HG02870 (cell line): Measurements from ENCODE around the gene ABCG2.
"Not testable (repeated sequence)": the region's sequence is repeated elsewhere in the genome, so short reads cannot be mapped to it uniquely, and the experiment has no call there.

Experiments used
- ATAC-seq: cut with Tn5 transposase; IDR thresholded peaks from one replicate; pipeline ENCODE4 v1.9.1; 2021; ENCODE audit warnings: mild to moderate bottlenecking, moderate library complexity; ENCODE audit not compliant: unreplicated experiment

The ABCG2 gene

GRCh38 chr4:88169298-88169697, 10.9 kb upstream of the ABCG2 start:
- ATAC-seq, result no peak

GRCh38 chr4:88166608-88167007, 8.2 kb upstream of the ABCG2 start:
- ATAC-seq, result no peak

GRCh38 chr4:88163336-88163735, 4.9 kb upstream of the ABCG2 start:
- ATAC-seq, result no peak

GRCh38 chr4:88162626-88163025, 4.2 kb upstream of the ABCG2 start:
- ATAC-seq, result no peak

- peak; percentile 19 for ATAC-seq
Observed at GRCh38 chr4:88159229-88159725, 838 bp upstream of the ABCG2 start.

- peak; percentile 50 for ATAC-seq
Observed at GRCh38 chr4:88158038-88158488, 376 bp downstream of the ABCG2 start.

- ATAC-seq, result not testable (repeated sequence)
Observed at GRCh38 chr4:88152331-88152730, 6.1 kb downstream of the ABCG2 start.

GRCh38 chr4:88148560-88148959, 9.9 kb downstream of the ABCG2 start:
- ATAC-seq, result no peak

- ATAC-seq, result no peak
Observed at GRCh38 chr4:88147799-88148217, 10.6 kb downstream of the ABCG2 start.

GRCh38 chr4:88146891-88147290, 11.5 kb downstream of the ABCG2 start:
- no peak for ATAC-seq

- ATAC-seq, result no peak
Observed at GRCh38 chr4:88144866-88145300, 13.6 kb downstream of the ABCG2 start.

- no peak for ATAC-seq
Observed at GRCh38 chr4:88144048-88144447, 14.4 kb downstream of the ABCG2 start.

GRCh38 chr4:88143504-88143903, 14.9 kb downstream of the ABCG2 start:
- no peak for ATAC-seq

GRCh38 chr4:88138561-88138960, 19.9 kb downstream of the ABCG2 start:
- ATAC-seq, result no peak

GRCh38 chr4:88137112-88137511, 21.3 kb downstream of the ABCG2 start:
- ATAC-seq, result no peak

GRCh38 chr4:88136249-88136648, 22.2 kb downstream of the ABCG2 start:
- no peak for ATAC-seq

GRCh38 chr4:88135356-88135663, 23.1 kb downstream of the ABCG2 start:
- ATAC-seq, result no peak

- no peak for ATAC-seq
Observed at GRCh38 chr4:88134536-88135355, 23.7 kb downstream of the ABCG2 start.

GRCh38 chr4:88134111-88134510, 24.3 kb downstream of the ABCG2 start:
- no peak for ATAC-seq

- ATAC-seq, result no peak
Observed at GRCh38 chr4:88130544-88131305, 27.7 kb downstream of the ABCG2 start.

- no peak for ATAC-seq
Observed at GRCh38 chr4:88130003-88130402, 28.4 kb downstream of the ABCG2 start.

- ATAC-seq, result not testable (repeated sequence)
Observed at GRCh38 chr4:88122260-88122659, 36.2 kb downstream of the ABCG2 start.
